Measurements from ENCODE around the gene FCER2. TPM values are rescaled to one million over a fixed set of nuclear protein-coding genes. Genes with fewer than 3 reads are reported as not detected.

FCER2 gene
- total RNA-seq, 1 experiment from 2014 or later: 0.15 TPM

DNA sequence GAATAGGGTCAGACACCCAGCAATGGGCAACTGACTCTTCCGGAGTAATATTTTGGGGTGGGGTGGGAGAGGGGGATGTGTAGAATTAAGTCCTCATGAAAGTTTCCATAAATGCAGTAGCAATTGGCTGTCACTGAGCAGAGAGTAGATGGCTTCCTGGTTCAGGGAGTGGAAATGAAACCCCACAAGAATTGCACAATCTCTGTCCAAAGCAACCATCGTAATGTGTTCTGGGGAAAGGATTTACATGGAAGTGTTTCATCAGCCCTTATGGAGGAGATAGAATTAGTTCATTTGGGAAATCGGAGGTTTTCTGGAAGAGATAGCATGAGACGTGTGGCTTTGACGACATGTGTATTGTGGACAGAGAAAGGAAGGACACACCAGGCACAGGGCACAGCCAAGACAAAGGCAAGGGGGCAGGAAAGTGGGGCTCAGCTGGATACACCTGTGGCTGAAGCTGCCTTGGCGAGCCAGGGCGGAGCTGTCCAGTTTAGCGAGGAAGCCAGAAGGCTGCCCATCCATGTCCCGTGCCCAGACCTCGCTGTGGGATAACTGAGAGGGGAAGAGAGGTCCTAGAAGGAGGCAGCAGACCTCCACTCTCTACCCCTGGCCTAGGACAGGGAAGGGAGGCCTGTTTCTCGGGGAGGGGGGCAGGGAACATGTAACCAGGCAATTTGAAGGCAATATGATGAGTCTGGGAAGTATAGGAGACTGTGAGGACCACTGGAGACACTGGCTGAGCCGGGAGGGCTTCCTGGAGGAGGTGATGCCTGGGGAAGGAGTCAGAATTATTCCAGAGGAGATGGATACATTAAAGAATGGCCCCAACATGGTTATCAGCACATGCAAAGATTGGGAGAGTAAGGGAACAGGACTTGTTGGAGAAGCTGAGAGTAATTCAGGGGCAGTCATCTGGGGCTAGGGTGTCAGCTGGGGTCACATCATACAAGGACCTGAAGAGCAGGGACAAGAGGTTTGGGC lies 32.6 kb upstream of the FCER2 start:
- no peak for DNase-seq (ENCODE audit: low read depth, low spot score)
- no peak for ATAC-seq
- BruUV-seq (replicated peaks): no TSS peak
- in situ Hi-C loops (cut with HindIII; ENCODE audit: low pct_unique_long_range_greater_than_20kb, low sequenced_read_pairs) (no loop called here), intact Hi-C loops (cut with micrococcal nuclease; ENCODE audit: unreplicated experiment) (no loop called here)
- no peaks in the 10 kb centered on the region for H3K4me1 ChIP-seq (ENCODE audit: control insufficient read depth, insufficient read depth, low read length)
- TF ChIP-seq, protein P1, sequence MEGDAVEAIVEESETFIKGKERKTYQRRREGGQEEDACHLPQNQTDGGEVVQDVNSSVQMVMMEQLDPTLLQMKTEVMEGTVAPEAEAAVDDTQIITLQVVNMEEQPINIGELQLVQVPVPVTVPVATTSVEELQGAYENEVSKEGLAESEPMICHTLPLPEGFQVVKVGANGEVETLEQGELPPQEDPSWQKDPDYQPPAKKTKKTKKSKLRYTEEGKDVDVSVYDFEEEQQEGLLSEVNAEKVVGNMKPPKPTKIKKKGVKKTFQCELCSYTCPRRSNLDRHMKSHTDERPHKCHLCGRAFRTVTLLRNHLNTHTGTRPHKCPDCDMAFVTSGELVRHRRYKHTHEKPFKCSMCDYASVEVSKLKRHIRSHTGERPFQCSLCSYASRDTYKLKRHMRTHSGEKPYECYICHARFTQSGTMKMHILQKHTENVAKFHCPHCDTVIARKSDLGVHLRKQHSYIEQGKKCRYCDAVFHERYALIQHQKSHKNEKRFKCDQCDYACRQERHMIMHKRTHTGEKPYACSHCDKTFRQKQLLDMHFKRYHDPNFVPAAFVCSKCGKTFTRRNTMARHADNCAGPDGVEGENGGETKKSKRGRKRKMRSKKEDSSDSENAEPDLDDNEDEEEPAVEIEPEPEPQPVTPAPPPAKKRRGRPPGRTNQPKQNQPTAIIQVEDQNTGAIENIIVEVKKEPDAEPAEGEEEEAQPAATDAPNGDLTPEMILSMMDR (IDR thresholded peaks at IDR 0.05): no peak
- no peak for TF ChIP-seq REST (IDR thresholded peaks at IDR 0.05; ENCODE audit: insufficient read depth in 1 of 2, low read depth in 2 of 2, low read length in 1 of 2)
- TF ChIP-seq TCF7L2 (IDR thresholded peaks at IDR 0.05; ENCODE audit: low read depth, low read length): no peak
- no peak for TF ChIP-seq SIN3A (IDR thresholded peaks at IDR 0.05; ENCODE audit: borderline replicate concordance, insufficient read depth, low read depth, low read length)
- no peak for TF ChIP-seq POLR2AphosphoS5 (IDR thresholded peaks at IDR 0.05; ENCODE audit: low read depth, low read length)
- H3K27me3 ChIP-seq (ENCODE audit: control insufficient read depth, insufficient read depth, low read length): no peaks in the 10 kb centered on the region; the same call in 1 of the 2 replicates
- no peak overlapping the region for H3K4me3 ChIP-seq (ENCODE audit: low read depth in 2 of 2, low read length in 2 of 2)
- H3K27ac ChIP-seq (ENCODE audit: low read length): no peak overlapping the region
- H3K36me3 ChIP-seq (ENCODE audit: control insufficient read depth, insufficient read depth, low read length): no peaks in the 10 kb centered on the region
- POLR2A ChIA-PET: no interaction called here
- CTCF ChIA-PET: no interaction called here
- no peaks in the 10 kb centered on the region for H3K9me3 ChIP-seq (ENCODE audit: control insufficient read depth, insufficient read depth, low read depth, low read length)

GRCh38 chr19:7733376-7733775 lies 31.4 kb upstream of the FCER2 start:
- ATAC-seq: no peak
- POLR2A ChIA-PET: no interaction called here
- no peak for TF ChIP-seq POLR2AphosphoS5 (IDR thresholded peaks at IDR 0.05; ENCODE audit: low read depth, low read length)
- TF ChIP-seq, protein P1 (IDR thresholded peaks at IDR 0.05): no peak
- TF ChIP-seq TCF7L2 (IDR thresholded peaks at IDR 0.05; ENCODE audit: low read depth, low read length): no peak
- no peak for TF ChIP-seq REST (IDR thresholded peaks at IDR 0.05; ENCODE audit: insufficient read depth in 1 of 2, low read depth in 2 of 2, low read length in 1 of 2)
- TF ChIP-seq SIN3A (IDR thresholded peaks at IDR 0.05; ENCODE audit: borderline replicate concordance, insufficient read depth, low read depth, low read length): no peak
- no peak overlapping the region for H3K27ac ChIP-seq (ENCODE audit: low read length)
- no peaks in the 10 kb centered on the region; the same call in 1 of the 2 replicates for H3K27me3 ChIP-seq (ENCODE audit: control insufficient read depth, insufficient read depth, low read length)
- H3K9me3 ChIP-seq (ENCODE audit: control insufficient read depth, insufficient read depth, low read depth, low read length): no peaks in the 10 kb centered on the region
- no peak for DNase-seq (ENCODE audit: low read depth, low spot score)
- CTCF ChIA-PET: no interaction called here
- BruUV-seq (replicated peaks): no TSS peak
- no peak overlapping the region for H3K4me3 ChIP-seq (ENCODE audit: low read depth in 2 of 2, low read length in 2 of 2)
- H3K36me3 ChIP-seq (ENCODE audit: control insufficient read depth, insufficient read depth, low read length): no peaks in the 10 kb centered on the region
- intact Hi-C loops (cut with micrococcal nuclease; ENCODE audit: unreplicated experiment) (no loop called here), in situ Hi-C loops (cut with HindIII; ENCODE audit: low pct_unique_long_range_greater_than_20kb, low sequenced_read_pairs) (no loop called here)
- H3K4me1 ChIP-seq (ENCODE audit: control insufficient read depth, insufficient read depth, low read length): no peaks in the 10 kb centered on the region
